HEK293T (cell line): Measurements from ENCODE around the gene NID1.

Experiments
- HDGF ChIP-seq: fragments of 450-650 bp; IDR thresholded peaks from 2 replicates; pipeline ENCODE4 v1.6.1; 2017; ENCODE audit warnings: antibody characterized with exemption, borderline replicate concordance
- NFRKB ChIP-seq: fragments of 450-650 bp; IDR thresholded peaks from 2 replicates; pipeline ENCODE4 v1.6.1; 2016; ENCODE audit warnings: mild to moderate bottlenecking, moderate library complexity

GRCh38 chr1:235942625-235942934 lies 122.3 kb downstream of the NID1 start:
- no peak for TF ChIP-seq NFRKB
- TF ChIP-seq HDGF = no peak
